ENCODE measurements around the gene THPO.

Gene THPO

GRCh38 chr3:184355261-184356040 is 22.6 kb downstream of the THPO start:
- Histone ChIP-seq H3F3A (ENCODE audit: insufficient read depth, low read length) (no peaks in the 10 kb centered on the region), H4K20me1 (ENCODE audit: insufficient read depth, low read length) (no peaks in the 10 kb centered on the region), H3K9ac (ENCODE audit: low read length) (no peak overlapping the region), H3K36me3 (replicated peaks; ENCODE audit: insufficient read depth, low read length) (no peaks in the 10 kb centered on the region), H3K4me3 (ENCODE audit: low read length) (no peak overlapping the region), H2AFZ (ENCODE audit: low read length) (no peak overlapping the region), H3K79me2 (ENCODE audit: low read length) (no peaks in the 10 kb centered on the region), H3K4me1 (ENCODE audit: low read length) (no peaks in the 10 kb centered on the region), H3K27ac (ENCODE audit: low read length) (no peak overlapping the region), H3K4me2 (ENCODE audit: low read depth, low read length) (no peak overlapping the region), H3K27me3 (replicated peaks; ENCODE audit: insufficient read depth, low read length) (no peaks in the 10 kb centered on the region), H3K9me3 (replicated peaks; ENCODE audit: insufficient read depth, low read length) (no peaks in the 10 kb centered on the region), H3K9me2 (replicated peaks; ENCODE audit: insufficient read depth, low read length) (no peaks in the 10 kb centered on the region)
- DNase-seq = no peak
- TF ChIP-seq EZH2 (optimal IDR thresholded peaks at IDR 0.05; ENCODE audit: low read depth, low read length) (no peak), EZH2phosphoT487 (IDR thresholded peaks at IDR 0.05; ENCODE audit: low read length) (no peak), CTCF (IDR thresholded peaks at IDR 0.05; ENCODE audit: low read length) (no peak)

DNA sequence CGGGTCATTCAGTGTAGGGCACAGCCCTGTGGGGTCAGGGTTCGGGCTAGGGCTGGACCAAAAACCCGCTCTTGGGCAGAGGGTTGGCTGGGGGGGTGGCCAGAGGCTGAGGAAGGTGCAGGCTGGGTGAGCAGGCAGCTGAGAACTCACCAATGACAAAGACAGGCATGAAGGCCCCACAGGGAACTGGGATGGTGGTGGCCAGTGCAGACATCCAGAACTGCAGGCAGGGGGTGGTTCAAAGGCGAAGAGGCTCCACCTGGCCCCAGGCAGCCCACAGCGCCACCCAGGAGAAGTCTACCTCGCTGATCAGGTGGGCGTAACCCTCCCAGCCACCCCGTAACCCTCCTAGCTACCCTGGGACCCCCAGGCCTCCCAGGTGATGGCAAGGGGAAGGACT is 23.3 kb downstream of the THPO start:
- Histone ChIP-seq H3K4me1 (ENCODE audit: low read length) (no peaks in the 10 kb centered on the region), H3K4me2 (ENCODE audit: low read depth, low read length) (no peak overlapping the region), H3K27me3 (replicated peaks; ENCODE audit: insufficient read depth, low read length) (no peaks in the 10 kb centered on the region), H3F3A (ENCODE audit: insufficient read depth, low read length) (no peaks in the 10 kb centered on the region), H3K9me2 (replicated peaks; ENCODE audit: insufficient read depth, low read length) (no peaks in the 10 kb centered on the region), H4K20me1 (ENCODE audit: insufficient read depth, low read length) (no peaks in the 10 kb centered on the region), H3K27ac (ENCODE audit: low read length) (no peak overlapping the region), H3K9ac (ENCODE audit: low read length) (no peak overlapping the region), H2AFZ (ENCODE audit: low read length) (no peak overlapping the region), H3K79me2 (ENCODE audit: low read length) (no peaks in the 10 kb centered on the region), H3K9me3 (replicated peaks; ENCODE audit: insufficient read depth, low read length) (no peaks in the 10 kb centered on the region), H3K4me3 (ENCODE audit: low read length) (no peak overlapping the region), H3K36me3 (replicated peaks; ENCODE audit: insufficient read depth, low read length) (no peaks in the 10 kb centered on the region)
- no peak for DNase-seq
- TF ChIP-seq CTCF (IDR thresholded peaks at IDR 0.05; ENCODE audit: low read length) (no peak), EZH2phosphoT487 (IDR thresholded peaks at IDR 0.05; ENCODE audit: low read length) (no peak), EZH2 (optimal IDR thresholded peaks at IDR 0.05; ENCODE audit: low read depth, low read length) (no peak)

DNA sequence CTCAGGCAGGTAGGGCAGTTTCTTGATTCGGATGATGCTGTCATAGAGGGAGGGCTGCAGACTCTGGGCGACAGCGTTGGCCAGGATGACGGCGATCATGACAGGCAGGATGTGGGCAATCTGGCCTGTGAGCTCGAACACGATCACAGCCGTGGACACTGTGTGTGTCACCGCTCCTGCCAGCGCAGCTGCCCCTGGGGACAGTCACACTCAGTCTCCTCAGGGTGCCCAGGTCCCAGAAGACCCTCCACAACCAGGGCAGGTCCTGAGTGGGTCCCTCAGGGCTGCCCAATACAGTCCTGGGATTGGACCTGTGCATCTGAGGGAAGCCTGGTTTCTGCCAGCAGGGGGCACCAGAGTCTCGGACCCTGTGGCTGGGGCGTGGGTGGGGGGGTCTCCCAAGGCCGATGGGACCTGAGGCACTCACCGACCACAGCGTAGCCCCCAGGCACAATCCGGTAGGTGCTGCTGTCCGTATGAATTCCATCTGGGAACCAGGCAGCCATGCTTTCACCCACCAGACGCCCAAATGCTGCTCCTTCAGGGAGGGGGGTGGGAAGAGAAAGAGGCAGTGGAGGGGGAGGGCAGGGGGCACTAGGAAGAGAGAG is 23.8 kb downstream of the THPO start:
- Histone ChIP-seq H3K4me3 (ENCODE audit: low read length) (no peak overlapping the region), H3K4me2 (ENCODE audit: low read depth, low read length) (no peak overlapping the region), H3K9me3 (replicated peaks; ENCODE audit: insufficient read depth, low read length) (no peaks in the 10 kb centered on the region), H2AFZ (ENCODE audit: low read length) (no peak overlapping the region), H4K20me1 (ENCODE audit: insufficient read depth, low read length) (no peaks in the 10 kb centered on the region), H3K4me1 (ENCODE audit: low read length) (no peaks in the 10 kb centered on the region), H3F3A (ENCODE audit: insufficient read depth, low read length) (no peaks in the 10 kb centered on the region), H3K27me3 (replicated peaks; ENCODE audit: insufficient read depth, low read length) (no peaks in the 10 kb centered on the region), H3K9ac (ENCODE audit: low read length) (no peak overlapping the region), H3K27ac (ENCODE audit: low read length) (no peak overlapping the region), H3K9me2 (replicated peaks; ENCODE audit: insufficient read depth, low read length) (no peaks in the 10 kb centered on the region), H3K36me3 (replicated peaks; ENCODE audit: insufficient read depth, low read length) (no peaks in the 10 kb centered on the region), H3K79me2 (ENCODE audit: low read length) (no peaks in the 10 kb centered on the region)
- TF ChIP-seq EZH2 (optimal IDR thresholded peaks at IDR 0.05; ENCODE audit: low read depth, low read length) (no peak), CTCF (IDR thresholded peaks at IDR 0.05; ENCODE audit: low read length) (peak; percentile 91)
- DNase-seq = peak; percentile 36

All from MM.1S (cell line).